ENCODE data around the gene SNRPD3. TPM values are rescaled to one million over a fixed set of nuclear protein-coding genes. Genes with fewer than 3 reads are reported as not detected.

SNRPD3 gene
- total RNA-seq, 1 experiment from 2014 or later = 144 TPM

- H3K9me3 ChIP-seq (ENCODE audit: control insufficient read depth in 1 of 2, insufficient read depth in 1 of 2, low read depth in 1 of 2, low read length in 2 of 2) = no peaks in the 10 kb centered on the region
- no peak overlapping the region for H3K9ac ChIP-seq (ENCODE audit: low read length)
- H3K4me1 ChIP-seq (ENCODE audit: control insufficient read depth in 1 of 2, insufficient read depth in 2 of 2, low read length in 2 of 2) = peaks cover 11 to 14% of the 10 kb centered on the region in 2 experiments
- no TSS peak for BruUV-seq (replicated peaks)
- no peaks in the 10 kb centered on the region for H4K20me1 ChIP-seq (ENCODE audit: insufficient read depth)
- DNase-seq (ENCODE audit: low read depth, low spot score) = peak; percentile 54
- ChIA-PET POLR2A (no interaction called here), RAD21 (ENCODE audit: low non-redundant PET in 1 of 2, low total read pairs in 2 of 2, uncharacterized antibody in 2 of 2, unreplicated experiment in 2 of 2) (no interaction called here), CTCF (interaction anchor here (0.6 to 1.4 kb wide), 3 partner anchors 15 to 351 kb away, joined by 3 to 5 read pairs (median 4); no protein-coding TSS in a partner anchor)
- no peaks in the 10 kb centered on the region for H3K36me3 ChIP-seq (ENCODE audit: control insufficient read depth in 1 of 2, insufficient read depth in 2 of 2, low read length in 2 of 2)
- H2AFZ ChIP-seq (ENCODE audit: low read depth, low read length, poor library complexity, severe bottlenecking) = peak overlapping the region; percentile 60
- no peaks in the 10 kb centered on the region for H3K79me2 ChIP-seq (ENCODE audit: insufficient read depth, low read length)
- H3K9me2 ChIP-seq (ENCODE audit: insufficient read depth) = no peaks in the 10 kb centered on the region
- intact Hi-C loops (cut with micrococcal nuclease) = loop anchor here (1.0 to 10.0 kb wide), 5 partner anchors 103 to 541 kb away; partner anchors contain the start of genes GSTT2, SPECC1L and SUSD2
- H3K27me3 ChIP-seq (ENCODE audit: insufficient read depth, low read length) = no peaks in the 10 kb centered on the region
- H3K4me3 ChIP-seq (replicated peaks in 1 of 2; ENCODE audit: low read depth in 1 of 2, low read length in 2 of 2) = no peak overlapping the region
- no peak overlapping the region for H3K27ac ChIP-seq (ENCODE audit: low read depth, low read length)
- TF ChIP-seq CBX3 (IDR thresholded peaks at IDR 0.05; ENCODE audit: low read depth) (no peak), EGR1 (IDR thresholded peaks at IDR 0.05; ENCODE audit: low read depth) (no peak), EZH2phosphoT487 (IDR thresholded peaks at IDR 0.05; ENCODE audit: borderline replicate concordance) (no peak), SRF (IDR thresholded peaks at IDR 0.05; ENCODE audit: low read depth) (no peak), CTCF (IDR thresholded peaks at IDR 0.05 in 2 of 3, conservative IDR thresholded peaks at IDR 0.05 in 1 of 3; ENCODE audit: borderline replicate concordance in 1 of 3, insufficient read depth in 1 of 3, low read depth in 2 of 3, low read length in 2 of 3) (peak; percentile 58 to 94 (median 85); a peak in 5 of 6 replicates), RAD21 (IDR thresholded peaks at IDR 0.05; ENCODE audit: low read depth) (peak; percentile 78), ZFX (IDR thresholded peaks at IDR 0.05) (no peak), CEBPB (IDR thresholded peaks at IDR 0.05; ENCODE audit: low read depth) (no peak), POLR2AphosphoS5 (IDR thresholded peaks at IDR 0.05; ENCODE audit: low read depth, low read length) (no peak)
- TF ChIP-seq, protein P1, sequence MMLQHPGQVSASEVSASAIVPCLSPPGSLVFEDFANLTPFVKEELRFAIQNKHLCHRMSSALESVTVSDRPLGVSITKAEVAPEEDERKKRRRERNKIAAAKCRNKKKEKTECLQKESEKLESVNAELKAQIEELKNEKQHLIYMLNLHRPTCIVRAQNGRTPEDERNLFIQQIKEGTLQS (IDR thresholded peaks at IDR 0.05) = no peak
- H3K4me2 ChIP-seq (ENCODE audit: low read length) = peak overlapping the region; percentile 51
- peak; percentile 71 for ATAC-seq
Observed at GRCh38 chr22:24525416-24526037, 30.3 kb upstream of the SNRPD3 start.
